RKO (cell line): ENCODE measurements around the gene PIK3R5.

Experiments
- DNase-seq: peaks from one replicate; pipeline ENCODE4 v3.0.0-alpha.2; 2016; ENCODE audit warnings: low spot score

The PIK3R5 gene

GRCh38 chr17:8953156-8953885 is 12.2 kb downstream of the PIK3R5 start:
- DNase-seq: no peak

- DNase-seq: no peak
These were observed 13.3 kb downstream of the PIK3R5 start for GRCh38 chr17:8952191-8952590.

GRCh38 chr17:8951206-8951605 is 14.3 kb downstream of the PIK3R5 start:
- DNase-seq: no peak

- DNase-seq: no peak
These were observed 16.3 kb downstream of the PIK3R5 start for GRCh38 chr17:8949061-8949661.

- no peak for DNase-seq
These were observed 17.0 kb downstream of the PIK3R5 start for GRCh38 chr17:8948462-8948861.

GRCh38 chr17:8947201-8947600 is 18.3 kb downstream of the PIK3R5 start:
- DNase-seq: no peak

GRCh38 chr17:8946476-8946875 is 19.0 kb downstream of the PIK3R5 start:
- peak; percentile 5 for DNase-seq

- DNase-seq: no peak
These were observed 19.4 kb downstream of the PIK3R5 start for GRCh38 chr17:8946071-8946470.

GRCh38 chr17:8944748-8945147 is 20.8 kb downstream of the PIK3R5 start:
- DNase-seq: no peak

- no peak for DNase-seq
These were observed 21.4 kb downstream of the PIK3R5 start for GRCh38 chr17:8944083-8944482.

- DNase-seq: no peak
These were observed 23.4 kb downstream of the PIK3R5 start for GRCh38 chr17:8941980-8942622.

- DNase-seq: no peak
These were observed 24.0 kb downstream of the PIK3R5 start for GRCh38 chr17:8941520-8941919.

- DNase-seq: no peak
These were observed 24.5 kb downstream of the PIK3R5 start for GRCh38 chr17:8940866-8941471.

GRCh38 chr17:8939496-8940334 is 25.8 kb downstream of the PIK3R5 start:
- DNase-seq: no peak

- no peak for DNase-seq
These were observed 26.6 kb downstream of the PIK3R5 start for GRCh38 chr17:8938933-8939332.

- DNase-seq: peak; percentile 23
These were observed 30.3 kb downstream of the PIK3R5 start for GRCh38 chr17:8935191-8935590.

GRCh38 chr17:8934346-8934745 is 31.2 kb downstream of the PIK3R5 start:
- no peak for DNase-seq

- DNase-seq: no peak
These were observed 34.9 kb downstream of the PIK3R5 start for GRCh38 chr17:8930649-8931048.

- no peak for DNase-seq
These were observed 37.2 kb downstream of the PIK3R5 start for GRCh38 chr17:8928347-8928746.

GRCh38 chr17:8927395-8927794 is 38.1 kb downstream of the PIK3R5 start:
- DNase-seq: no peak

GRCh38 chr17:8925808-8926207 is 39.7 kb downstream of the PIK3R5 start:
- no peak for DNase-seq

GRCh38 chr17:8925141-8925540 is 40.4 kb downstream of the PIK3R5 start:
- no peak for DNase-seq
